Non-pigmented ciliary epithelial cell (primary cell): ENCODE measurements around the gene CRISPLD2.

Experiments
- DNase-seq: peaks from one replicate; pipeline ENCODE4 v3.0.0-alpha.2; 2010; ENCODE audit warnings: low read depth

Gene CRISPLD2, protein sequence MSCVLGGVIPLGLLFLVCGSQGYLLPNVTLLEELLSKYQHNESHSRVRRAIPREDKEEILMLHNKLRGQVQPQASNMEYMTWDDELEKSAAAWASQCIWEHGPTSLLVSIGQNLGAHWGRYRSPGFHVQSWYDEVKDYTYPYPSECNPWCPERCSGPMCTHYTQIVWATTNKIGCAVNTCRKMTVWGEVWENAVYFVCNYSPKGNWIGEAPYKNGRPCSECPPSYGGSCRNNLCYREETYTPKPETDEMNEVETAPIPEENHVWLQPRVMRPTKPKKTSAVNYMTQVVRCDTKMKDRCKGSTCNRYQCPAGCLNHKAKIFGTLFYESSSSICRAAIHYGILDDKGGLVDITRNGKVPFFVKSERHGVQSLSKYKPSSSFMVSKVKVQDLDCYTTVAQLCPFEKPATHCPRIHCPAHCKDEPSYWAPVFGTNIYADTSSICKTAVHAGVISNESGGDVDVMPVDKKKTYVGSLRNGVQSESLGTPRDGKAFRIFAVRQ

DNA sequence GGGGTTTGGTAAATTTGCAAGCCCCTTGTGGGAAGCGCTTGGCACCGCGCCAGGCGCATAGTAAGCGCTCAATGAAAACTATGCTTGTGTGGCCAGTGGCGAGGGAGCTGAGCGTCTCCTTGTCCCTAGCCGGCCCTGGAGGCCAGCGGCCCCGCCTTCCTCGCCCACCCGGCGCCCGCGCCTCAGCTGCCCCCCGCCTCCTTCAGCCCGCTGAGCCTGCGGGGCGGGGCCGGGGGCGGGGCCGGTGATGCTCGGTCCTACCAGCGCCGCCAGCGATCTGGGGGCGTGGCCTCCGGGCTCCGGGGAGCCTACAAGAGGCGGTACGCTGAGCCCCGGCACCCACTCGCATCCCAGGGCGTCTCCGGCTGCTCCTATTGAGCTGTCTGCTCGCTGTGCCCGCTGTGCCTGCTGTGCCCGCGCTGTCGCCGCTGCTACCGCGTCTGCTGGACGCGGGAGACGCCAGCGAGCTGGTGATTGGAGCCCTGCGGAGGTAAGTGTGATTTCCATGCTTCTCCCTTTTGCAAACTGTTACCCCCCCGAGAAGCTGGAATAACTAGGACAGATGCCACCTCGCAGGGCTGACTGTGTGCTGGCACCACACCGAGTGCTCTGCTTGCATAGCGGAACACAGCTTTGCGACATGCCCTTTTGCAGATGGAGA is at the start of gene CRISPLD2:
TSS of gene CRISPLD2 (plus strand) at position 342 of the 661 bp plus-strand sequence. CDS start 18,511 bp downstream, outside the sequence.
- DNase-seq, result no peak

DNA sequence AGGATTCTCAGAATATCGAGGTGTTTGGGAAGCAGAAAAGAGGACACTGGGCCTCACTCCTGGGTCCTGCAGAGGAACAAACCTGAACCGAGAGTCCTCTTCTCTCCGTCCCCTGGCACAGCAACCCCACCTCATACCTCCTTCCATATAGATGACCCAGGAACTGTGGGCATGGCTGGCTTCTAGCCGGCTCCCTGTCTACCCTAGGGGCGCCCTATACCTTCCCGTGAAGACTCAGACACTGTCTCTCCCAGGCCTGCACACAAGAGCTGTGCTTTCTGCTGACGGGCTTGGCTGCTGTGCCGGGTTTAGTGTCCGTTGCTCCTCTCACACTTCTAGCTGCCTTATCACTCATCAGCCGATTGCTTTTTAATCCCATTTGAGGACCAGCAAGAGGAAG is 46.5 kb upstream of the CRISPLD2 start:
- DNase-seq, result no peak

DNA sequence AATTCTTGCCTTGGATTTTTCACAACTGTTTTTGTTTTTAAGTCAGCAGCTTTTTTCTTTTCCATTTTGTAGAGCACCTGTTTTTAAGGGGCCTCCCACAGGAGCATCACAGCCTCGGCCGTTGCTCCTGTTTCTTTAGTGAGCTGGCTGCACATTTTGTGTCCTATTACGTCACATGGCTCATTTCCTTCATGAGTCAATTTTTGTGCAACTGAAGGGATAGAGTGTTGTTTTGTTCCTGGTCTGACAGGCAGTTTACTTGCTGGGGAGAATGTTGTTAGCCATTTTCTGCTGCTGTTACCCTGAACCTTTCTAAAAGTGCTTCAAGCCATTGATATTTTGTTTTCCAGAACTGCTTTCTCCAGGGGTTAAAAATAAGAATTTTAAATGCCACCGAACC is 45.0 kb upstream of the CRISPLD2 start:
- peak; percentile 54 for DNase-seq

DNA sequence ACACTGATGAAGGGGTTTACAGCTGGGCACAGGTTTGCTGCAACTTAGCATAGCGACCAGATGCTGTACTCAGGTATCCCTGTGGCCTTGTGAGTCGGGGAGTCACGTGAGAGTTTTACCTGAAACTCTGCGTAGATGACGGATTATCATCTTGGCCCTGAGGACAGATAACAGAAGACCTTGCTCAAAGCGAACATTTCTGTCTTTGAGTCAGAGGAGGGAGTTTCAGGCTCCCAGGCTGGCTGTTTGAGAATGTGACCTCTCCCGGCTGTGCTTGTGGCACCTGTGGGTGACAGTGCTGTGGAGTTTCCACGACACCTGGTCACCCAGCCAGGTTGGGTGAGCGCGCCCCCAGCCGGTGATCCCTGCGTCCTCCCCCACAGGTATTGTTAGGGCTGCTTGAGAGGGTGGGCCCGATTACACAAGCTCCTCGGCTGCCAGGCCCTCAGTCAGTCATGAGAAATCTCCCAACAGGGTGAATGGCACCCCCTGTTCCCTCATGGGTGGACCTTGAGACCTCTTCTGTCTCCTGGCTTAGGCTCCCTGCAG is 44.4 kb upstream of the CRISPLD2 start:
- no peak for DNase-seq

DNA sequence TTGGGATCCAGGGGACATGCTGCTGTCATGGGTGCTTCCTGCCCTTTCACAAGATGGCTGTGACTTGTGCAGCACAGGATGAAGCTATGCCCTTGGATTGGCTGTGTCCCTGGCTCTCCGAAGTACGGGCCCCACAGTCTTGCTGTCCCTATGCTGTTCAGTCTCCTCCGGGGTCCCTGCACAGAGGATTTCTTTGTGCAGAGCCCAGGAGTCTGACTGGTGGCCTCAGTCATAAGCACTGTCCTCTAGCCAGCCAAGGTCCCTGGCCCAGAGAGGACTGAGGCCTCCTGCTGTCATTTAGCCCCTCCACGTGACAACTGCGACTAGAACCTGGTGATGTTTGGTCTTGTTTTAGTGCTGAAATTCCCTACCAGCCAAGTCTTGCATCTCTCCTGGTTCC is 42.4 kb upstream of the CRISPLD2 start:
- DNase-seq, result no peak

DNA sequence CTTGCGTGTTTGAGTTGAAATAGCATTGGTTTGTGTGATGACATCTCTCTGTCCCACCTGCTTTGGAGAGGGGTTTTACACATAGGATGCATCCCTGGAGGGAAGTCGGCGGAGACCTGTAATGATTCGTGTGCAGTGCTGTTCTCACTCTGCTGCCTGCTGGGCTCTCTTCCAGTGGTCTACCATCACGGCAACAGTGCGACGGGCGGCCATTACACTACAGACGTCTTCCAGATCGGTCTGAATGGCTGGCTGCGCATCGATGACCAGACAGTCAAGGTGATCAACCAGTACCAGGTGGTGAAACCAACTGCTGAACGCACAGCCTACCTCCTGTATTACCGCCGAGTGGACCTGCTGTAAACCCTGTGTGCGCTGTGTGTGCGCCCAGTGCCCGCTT is 41.1 kb upstream of the CRISPLD2 start:
- DNase-seq, result no peak

DNA sequence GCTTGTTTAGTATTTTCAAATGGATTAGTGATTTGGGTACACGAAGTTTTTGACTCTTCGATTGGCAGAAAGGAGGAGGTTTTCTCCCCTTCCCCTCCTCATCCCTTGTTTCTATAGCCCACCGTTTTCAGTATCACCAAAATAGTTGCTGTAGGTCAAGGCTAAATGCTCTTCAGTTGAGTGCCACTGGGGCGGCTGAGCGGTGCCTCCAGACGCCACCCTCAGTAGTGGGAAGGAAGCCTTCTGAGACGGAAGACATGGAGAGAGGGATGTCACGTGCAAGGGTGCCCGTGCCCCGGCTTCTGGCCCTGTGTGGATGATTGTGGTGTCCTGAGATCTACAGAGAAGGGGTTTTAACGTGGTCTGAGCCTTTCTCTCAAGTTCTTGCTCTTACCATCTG is 39.7 kb upstream of the CRISPLD2 start:
- DNase-seq, result no peak

DNA sequence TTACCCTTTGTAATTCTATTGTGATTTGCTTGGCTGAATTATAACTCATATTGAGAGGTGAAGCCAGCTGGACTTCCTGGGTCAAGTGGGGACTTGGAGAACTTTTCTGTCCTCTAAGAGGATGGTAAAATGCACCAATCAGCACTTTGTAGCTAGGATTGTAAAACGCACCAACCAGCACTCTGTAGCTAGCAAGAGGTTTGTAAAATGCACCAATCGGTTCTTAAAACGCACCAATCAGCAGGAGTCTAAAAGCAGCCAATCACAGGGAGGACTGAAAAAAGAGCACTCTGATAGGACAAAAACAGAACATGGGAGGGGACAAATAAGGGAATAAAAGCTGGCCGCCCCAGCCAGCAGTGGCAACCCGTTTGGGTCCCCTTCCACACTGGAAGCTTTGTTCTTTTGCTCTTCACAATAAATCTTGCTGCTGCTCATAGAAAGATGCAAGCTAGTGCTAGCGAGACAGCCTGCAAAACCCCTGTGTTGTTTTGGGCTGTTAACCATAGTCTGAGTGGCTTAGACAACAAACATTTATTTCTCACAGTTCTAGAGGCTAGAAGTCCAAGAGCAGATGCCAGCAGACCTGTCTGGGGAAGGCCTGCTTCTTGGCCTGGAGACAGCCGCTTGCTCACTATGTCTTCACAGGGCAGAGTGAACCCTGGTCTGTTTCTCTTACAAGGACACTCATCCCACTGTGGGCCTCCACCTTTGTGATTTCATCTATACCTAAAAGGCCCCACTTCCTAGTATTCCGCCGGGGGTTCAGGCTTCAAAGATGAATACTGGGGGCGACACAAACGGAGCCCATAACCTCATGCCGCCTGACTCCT is 39.0 kb upstream of the CRISPLD2 start:
- no peak for DNase-seq

DNA sequence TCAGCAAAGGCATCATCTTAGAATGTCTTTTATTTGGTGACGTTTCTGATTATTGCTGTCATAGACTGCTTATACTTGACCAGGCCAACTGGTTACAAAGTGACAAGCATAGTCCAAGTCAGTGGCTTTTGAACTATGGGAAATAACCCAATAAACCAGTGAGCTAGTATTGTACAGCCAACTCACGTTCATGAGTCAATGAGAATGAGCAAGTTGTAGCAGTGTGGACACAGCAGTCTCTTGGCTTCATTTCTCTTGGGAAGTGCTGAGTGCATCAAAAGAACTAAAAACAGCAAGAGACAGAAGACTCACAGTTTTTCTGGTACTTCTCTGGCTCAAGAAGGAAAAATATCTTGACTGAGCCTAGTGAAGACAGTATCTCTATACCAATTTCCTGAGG is 36.9 kb upstream of the CRISPLD2 start:
- no peak for DNase-seq

DNA sequence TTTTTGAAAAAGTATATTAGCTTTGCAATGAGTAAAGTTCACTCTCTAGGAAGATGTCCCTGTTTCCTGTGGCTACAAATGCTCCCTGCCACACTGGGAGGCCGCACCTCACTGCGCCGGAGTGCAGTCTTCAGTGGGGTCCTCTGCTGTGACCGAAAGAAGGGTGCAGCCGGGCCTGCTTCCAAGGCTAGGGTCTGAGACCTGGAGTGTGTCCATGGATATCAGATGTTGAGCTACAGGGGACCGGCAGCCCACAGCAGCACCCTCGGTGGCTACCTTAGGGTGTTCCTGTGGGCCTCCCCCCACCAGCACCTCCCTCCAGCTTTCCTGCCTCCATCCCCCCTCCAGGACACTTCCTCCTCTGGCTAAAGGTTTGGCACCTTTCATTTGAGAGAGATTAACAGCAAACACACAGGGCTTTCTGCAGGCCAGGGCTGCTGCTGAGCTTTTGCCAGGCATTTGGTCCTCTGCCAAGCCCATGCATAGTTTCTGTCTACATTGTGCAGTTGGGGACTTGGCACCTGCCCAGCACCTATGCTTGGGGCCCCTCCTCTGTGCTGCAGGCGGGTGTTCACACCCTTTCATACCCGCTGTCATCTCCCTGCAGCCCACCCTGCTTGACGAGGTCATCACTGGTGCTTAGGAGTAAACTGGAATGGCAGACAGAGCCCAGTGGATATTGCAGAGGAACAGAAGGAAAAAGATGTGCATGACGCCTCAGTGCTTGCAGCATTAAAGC is 33.8 kb upstream of the CRISPLD2 start:
- no peak for DNase-seq

DNA sequence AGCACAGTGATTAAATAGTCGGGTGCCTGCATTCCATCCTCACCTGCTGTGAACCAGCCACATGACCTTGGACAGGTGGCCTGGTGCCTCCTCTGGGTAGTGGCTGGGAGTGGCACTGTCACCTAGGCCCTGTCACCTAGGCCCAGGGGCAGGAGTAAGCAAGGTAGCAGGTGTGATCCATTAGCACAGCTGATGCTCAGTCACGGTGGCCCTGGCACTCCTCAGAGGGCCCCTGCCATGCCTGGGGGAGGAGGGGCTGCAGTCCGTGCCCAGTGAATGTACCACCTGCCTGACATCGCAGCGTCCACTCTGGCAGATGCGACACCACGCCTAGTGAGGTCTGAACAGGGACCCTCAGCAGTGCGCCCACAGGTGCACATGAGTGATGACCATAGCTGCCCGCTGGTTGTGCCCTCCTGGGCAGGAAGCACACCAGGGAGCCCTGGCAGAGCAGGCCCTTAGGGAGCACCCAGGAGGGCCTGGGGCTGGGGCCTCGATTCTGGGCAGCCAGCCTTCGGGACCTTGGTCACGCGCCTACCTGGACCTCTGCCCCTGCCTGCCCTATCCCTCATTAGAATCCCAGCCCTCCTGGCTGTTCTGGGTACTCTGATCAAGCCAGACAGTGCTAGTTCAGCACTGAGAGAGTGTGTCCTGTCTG is 33.1 kb upstream of the CRISPLD2 start:
- no peak for DNase-seq

DNA sequence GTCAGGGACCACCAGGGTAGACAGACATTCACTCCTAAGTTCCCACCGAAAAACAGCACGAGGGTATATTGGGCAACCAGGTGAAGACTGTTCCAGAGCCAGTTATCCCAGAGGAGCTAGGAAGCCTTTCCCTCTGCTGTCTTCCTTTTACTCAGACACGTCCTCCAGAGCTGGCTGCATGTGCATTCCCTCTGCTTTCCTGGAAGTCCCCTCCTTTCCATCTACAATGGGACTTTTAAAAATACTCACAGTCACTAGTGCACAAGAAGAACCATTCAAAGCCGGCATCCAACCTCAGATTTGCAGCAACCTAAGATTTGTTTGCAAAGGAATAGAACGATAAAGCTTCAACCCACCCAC is 32.5 kb upstream of the CRISPLD2 start:
- no peak for DNase-seq

DNA sequence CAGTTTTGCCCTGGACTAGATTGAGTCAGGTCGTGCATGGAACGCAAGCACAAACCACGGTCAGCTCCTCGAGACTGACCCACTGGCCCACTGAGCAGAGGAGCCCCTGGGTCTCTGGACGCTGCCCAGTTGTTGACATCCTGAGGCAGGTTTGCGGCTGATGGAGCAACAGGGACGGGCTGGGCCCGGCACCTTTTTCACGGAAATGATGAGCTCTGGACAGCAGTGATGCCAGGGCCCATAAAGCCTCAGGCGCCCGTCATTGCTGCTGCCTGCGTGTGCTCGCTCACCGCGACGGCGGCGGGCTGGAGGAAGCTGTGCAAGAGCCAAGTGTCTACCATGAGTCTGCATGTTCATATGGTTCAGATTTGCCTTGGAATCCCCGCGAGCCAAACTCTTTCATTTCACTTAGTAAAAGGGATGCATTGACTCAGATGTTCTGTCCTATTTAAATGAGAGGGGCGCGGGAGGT is 30.8 kb upstream of the CRISPLD2 start:
- peak; percentile 55 for DNase-seq

DNA sequence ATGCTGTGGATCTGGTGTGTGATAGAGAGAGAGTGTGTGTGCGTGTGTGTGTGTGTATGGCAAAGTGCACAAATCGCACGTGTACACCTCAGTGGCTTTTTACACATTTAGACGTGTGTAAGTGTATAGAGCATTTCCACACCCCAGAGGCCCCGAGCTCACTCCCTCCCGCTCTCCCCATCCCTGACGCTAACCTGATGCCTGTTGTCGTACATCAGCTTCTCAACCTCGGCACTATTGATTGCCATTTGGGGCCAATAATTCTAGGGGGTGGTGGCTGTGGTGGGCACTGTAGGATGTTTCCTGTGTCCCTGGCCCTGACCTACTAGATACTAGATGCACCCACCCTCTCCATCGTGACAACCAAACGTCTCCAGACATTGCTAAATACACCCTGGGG is 30.4 kb upstream of the CRISPLD2 start:
- no peak for DNase-seq

DNA sequence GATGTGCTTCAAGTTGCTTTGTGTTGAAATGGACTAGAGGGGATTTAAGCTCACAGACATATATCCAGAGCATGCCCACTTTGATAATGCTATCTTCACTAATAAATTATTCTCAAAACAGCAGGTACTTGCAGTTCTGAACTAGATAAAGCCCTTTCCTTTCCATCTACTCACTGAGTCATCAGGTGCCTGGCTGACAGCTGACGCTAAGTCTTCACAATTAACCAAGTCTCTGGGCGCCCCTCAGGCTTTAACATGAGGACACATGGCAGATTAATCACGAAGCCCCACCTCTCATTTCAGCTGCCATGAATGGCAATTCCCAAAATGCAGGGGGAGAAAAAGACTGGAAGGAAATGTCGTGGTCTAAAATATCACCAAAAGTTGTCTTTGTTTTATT is 29.5 kb upstream of the CRISPLD2 start:
- no peak for DNase-seq

DNA sequence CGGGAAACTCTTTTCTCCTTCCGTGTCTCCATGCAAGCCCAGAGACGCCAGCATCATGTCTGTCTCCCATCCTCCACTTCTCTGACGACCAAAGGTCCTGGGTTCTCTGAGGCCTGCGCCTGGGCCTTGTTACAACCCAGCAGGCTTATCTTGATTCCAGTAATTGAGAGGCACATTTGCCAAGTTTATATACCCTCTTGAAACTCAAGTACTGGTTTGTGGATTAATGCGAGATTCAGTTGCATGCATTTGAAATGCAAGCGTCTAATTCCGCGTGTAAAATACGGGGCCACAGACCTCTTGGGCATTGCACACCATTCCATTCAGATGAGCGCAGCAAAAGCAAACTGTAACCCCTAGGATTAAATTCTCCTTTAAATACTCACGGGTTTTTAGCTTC is 28.7 kb upstream of the CRISPLD2 start:
- no peak for DNase-seq

DNA sequence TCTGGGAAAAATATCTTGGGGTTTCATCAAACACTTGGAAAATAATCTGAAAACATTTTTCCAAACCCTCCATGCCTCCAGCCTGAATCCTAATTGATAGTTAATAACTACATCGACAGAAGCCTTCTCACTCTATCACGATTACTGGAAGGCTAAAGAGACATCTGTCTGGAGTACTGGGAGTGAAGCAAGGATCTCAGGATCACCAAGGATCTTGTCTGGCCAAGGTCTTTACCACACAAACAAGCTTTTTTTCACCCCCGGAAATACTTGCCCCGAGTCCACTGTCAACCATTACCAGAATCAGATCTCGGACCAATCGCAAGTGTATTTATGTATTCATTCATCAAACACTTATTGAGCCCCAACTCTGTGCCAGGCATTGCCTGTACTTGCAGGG is 28.3 kb upstream of the CRISPLD2 start:
- no peak for DNase-seq

DNA sequence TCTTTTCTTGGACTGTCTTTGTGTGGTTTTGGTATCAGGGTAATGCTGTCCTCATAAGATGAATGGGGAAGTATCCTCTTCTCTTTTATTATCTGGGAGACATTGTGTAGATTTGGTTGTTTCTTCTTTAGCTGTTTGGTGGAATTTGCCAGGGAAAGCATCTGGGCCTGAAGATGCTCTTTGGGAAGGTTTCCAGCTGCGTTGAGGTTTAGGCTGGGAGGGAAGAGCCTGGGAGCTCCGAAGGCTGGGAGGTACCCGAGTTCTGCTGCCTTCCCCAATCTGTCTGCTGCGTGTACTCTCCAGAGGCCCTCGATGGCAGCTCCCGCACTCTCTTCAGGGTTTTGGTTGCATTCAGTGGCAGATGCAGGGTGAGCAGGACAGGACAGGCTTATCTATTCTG is 25.6 kb upstream of the CRISPLD2 start:
- no peak for DNase-seq

DNA sequence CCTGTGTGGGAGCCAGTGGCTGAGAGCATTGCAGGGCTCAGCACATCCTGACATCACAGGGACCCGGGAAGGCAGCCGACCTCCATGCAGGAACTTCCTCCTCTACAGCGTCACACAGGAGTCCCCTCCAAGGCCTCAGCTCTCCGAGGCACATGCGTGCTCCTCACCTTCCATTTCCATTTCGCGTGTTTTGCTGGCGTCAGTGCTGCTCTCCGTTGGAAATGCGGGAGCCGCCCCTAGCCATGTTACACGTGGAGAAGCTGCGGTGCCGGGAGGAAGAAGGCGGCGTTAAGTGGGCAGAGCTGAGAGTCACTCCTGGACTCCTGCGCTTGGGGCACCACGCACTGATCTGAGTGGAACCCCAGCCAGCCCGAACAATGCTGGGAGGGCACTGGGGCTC is 25.2 kb upstream of the CRISPLD2 start:
- DNase-seq, result no peak

DNA sequence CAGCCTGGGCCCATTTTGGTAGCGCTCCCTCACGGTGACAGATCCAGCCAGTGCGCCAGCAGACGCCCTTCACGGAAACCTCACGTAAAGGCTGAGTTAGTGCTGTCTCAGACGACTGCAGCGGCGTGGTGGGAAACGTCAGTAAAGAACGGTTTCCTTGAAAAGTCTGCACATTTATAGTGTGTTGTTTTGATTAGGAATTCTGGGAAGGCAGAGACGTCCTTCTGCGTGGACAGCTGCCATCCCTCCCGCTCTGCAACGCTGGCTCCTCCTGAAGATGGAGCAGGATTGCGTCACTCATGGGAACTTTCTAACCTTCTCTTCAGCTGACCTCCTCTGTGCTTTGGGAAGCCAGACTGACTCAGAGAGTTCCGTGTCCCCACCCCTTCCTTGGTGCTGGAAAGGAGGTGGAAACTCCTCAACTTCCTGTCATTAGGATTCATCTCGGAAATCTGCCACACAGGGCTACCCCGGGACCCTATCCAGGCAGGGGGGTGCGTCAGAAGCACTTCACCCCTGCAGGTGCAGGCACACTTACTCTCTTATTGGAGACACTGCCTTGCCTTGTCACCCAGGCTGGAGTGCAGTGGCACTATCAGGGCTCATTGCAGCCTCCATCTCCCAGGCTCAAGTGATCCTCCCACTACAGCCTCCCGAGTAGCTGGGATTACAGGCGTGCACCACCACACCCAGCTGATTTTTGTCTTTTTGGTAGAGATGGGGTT is 24.3 kb upstream of the CRISPLD2 start:
- peak; percentile 41 for DNase-seq
